HG02610 (cell line): ENCODE measurements around the gene NFKBIB.
A peak's percentile ranks its signal among the peaks of the same experiment; 100 is the strongest.
"Not testable (repeated sequence)": the region's sequence is repeated elsewhere in the genome, so short reads cannot be mapped to it uniquely, and the experiment has no call there.

ENCODE experiments used
- ATAC-seq: cut with Tn5 transposase; IDR thresholded peaks from one replicate; pipeline ENCODE4 v1.9.1; 2021; ENCODE audit warnings: mild to moderate bottlenecking, moderate library complexity; ENCODE audit not compliant: unreplicated experiment

NFKBIB gene

GRCh38 chr19:38875656-38876395 lies 23.9 kb upstream of the NFKBIB start:
- no peak for ATAC-seq

GRCh38 chr19:38877781-38878574 lies 21.8 kb upstream of the NFKBIB start, which contains the start of gene RINL:
TSS of gene RINL (minus strand) at chr19:38878275. CDS start at chr19:38876742, 1,533 bp downstream.
- peak; percentile 58 for ATAC-seq

- ATAC-seq, result no peak
Observed at GRCh38 chr19:38878575-38879399, 21.0 kb upstream of the NFKBIB start.

- ATAC-seq, result no peak
Observed at GRCh38 chr19:38879400-38879751, 20.4 kb upstream of the NFKBIB start.

GRCh38 chr19:38880076-38880881 lies 19.5 kb upstream of the NFKBIB start:
- no peak for ATAC-seq

GRCh38 chr19:38880882-38881609 lies 18.7 kb upstream of the NFKBIB start:
- no peak for ATAC-seq

GRCh38 chr19:38883286-38883685 lies 16.5 kb upstream of the NFKBIB start:
- no peak for ATAC-seq

- ATAC-seq, result not testable (repeated sequence)
Observed at GRCh38 chr19:38884691-38885090, 15.1 kb upstream of the NFKBIB start.

- no peak for ATAC-seq
Observed at GRCh38 chr19:38888876-38889275, 10.9 kb upstream of the NFKBIB start.

- no peak for ATAC-seq
Observed at GRCh38 chr19:38889803-38890202, 10.0 kb upstream of the NFKBIB start.

- no peak for ATAC-seq
Observed at GRCh38 chr19:38890686-38891085, 9.1 kb upstream of the NFKBIB start.

- ATAC-seq, result no peak
Observed at GRCh38 chr19:38891771-38892170, 8.0 kb upstream of the NFKBIB start.

- ATAC-seq, result no peak
Observed at GRCh38 chr19:38892841-38893240, 6.9 kb upstream of the NFKBIB start.

GRCh38 chr19:38893341-38893771 lies 6.4 kb upstream of the NFKBIB start:
- ATAC-seq, result no peak

- no peak for ATAC-seq
Observed at GRCh38 chr19:38894968-38895367, 4.8 kb upstream of the NFKBIB start.

GRCh38 chr19:38898788-38899446 lies 852 bp upstream of the NFKBIB start:
- no peak for ATAC-seq

- ATAC-seq, result no peak
Observed at GRCh38 chr19:38900202-38900629, 447 bp downstream of the NFKBIB start.

GRCh38 chr19:38900743-38901190 lies 998 bp downstream of the NFKBIB start:
- ATAC-seq, result no peak

GRCh38 chr19:38901683-38902082 lies 1.9 kb downstream of the NFKBIB start:
- ATAC-seq, result no peak
